Mesodermal cell (in vitro differentiated cells): Measurements from ENCODE around the gene YEATS2.
"Not testable (repeated sequence)": the region's sequence is repeated elsewhere in the genome, so short reads cannot be mapped to it uniquely, and the experiment has no call there.

Source experiments
- H3K27ac ChIP-seq: 2 replicates; pipeline ENCODE4 v1.7.0; 2013; ENCODE audit warnings: mild to moderate bottlenecking, low read depth, low read length, moderate library complexity; ENCODE audit not compliant: severe bottlenecking
- H3K36me3 ChIP-seq: 2 replicates; pipeline ENCODE4 v1.7.1; 2013; ENCODE audit warnings: mild to moderate bottlenecking, low read length, moderate library complexity; ENCODE audit not compliant: control insufficient read depth, insufficient read depth
- H3K4me1 ChIP-seq: one replicate; pipeline ENCODE4 v1.7.1; 2013; ENCODE audit warnings: mild to moderate bottlenecking, low read length; ENCODE audit not compliant: insufficient read depth, control insufficient read depth, poor library complexity, severe bottlenecking
- H3K4me3 ChIP-seq: 2 replicates; pipeline ENCODE4 v1.7.0; 2013; ENCODE audit warnings: low read length, control low read depth, mild to moderate bottlenecking; ENCODE audit not compliant: insufficient read depth, poor library complexity, severe bottlenecking; ENCODE audit errors: extremely low read depth
- H3K9me3 ChIP-seq: 2 replicates; pipeline ENCODE4 v1.7.1; 2013; ENCODE audit warnings: mild to moderate bottlenecking, low read length, moderate library complexity; ENCODE audit not compliant: control insufficient read depth
- WGBS, 2 experiments: methylation state at CpG; one replicate each; pipeline ENCODE4 v1.1.5; 2013; ENCODE audit warnings: missing lambda C conversion rate in 2 of 2; ENCODE audit not compliant: insufficient coverage in 2 of 2; 5-methylcytosine and 5-hydroxymethylcytosine counted together

Gene YEATS2

GRCh38 chr3:183711516-183711915 lies 13.9 kb downstream of the YEATS2 start:
- peaks cover 24% of the 10 kb centered on the region for H3K36me3 ChIP-seq
- 100% methylated on average over 2 of the region's 3 CpGs for WGBS, 2 experiments
- H3K4me3 ChIP-seq: no peak overlapping the region
- no peak overlapping the region for H3K27ac ChIP-seq
- no peaks in the 10 kb centered on the region for H3K9me3 ChIP-seq
- H3K4me1 ChIP-seq: no peaks in the 10 kb centered on the region

- Histone ChIP-seq H3K4me3 (no peak overlapping the region), H3K27ac (no peak overlapping the region), H3K9me3 (no peaks in the 10 kb centered on the region), H3K4me1 (no peaks in the 10 kb centered on the region), H3K36me3 (peaks cover 46% of the 10 kb centered on the region)
These were observed 17.0 kb downstream of the YEATS2 start for GRCh38 chr3:183714622-183715021.

- Histone ChIP-seq H3K4me1 (no peaks in the 10 kb centered on the region), H3K27ac (no peak overlapping the region), H3K4me3 (no peak overlapping the region), H3K36me3 (peaks cover 66% of the 10 kb centered on the region), H3K9me3 (no peaks in the 10 kb centered on the region)
- 100% methylated on average over 1 of the region's 3 CpGs; no CpG with 5 or more reads in 1 of the 2 experiments for WGBS, 2 experiments
These were observed 20.4 kb downstream of the YEATS2 start for GRCh38 chr3:183718012-183718411.

- H3K27ac ChIP-seq: no peak overlapping the region
- WGBS, 2 experiments: 100% methylated on average over 1 of the region's 6 CpGs; no CpG with 5 or more reads in 1 of the 2 experiments
These were observed 27.8 kb downstream of the YEATS2 start for GRCh38 chr3:183725387-183725786.

GRCh38 chr3:183728204-183728603 lies 30.6 kb downstream of the YEATS2 start:
- Histone ChIP-seq H3K4me3 (no peak overlapping the region), H3K4me1 (no peaks in the 10 kb centered on the region), H3K27ac (no peak overlapping the region), H3K9me3 (no peaks in the 10 kb centered on the region), H3K36me3 (peaks cover 91% of the 10 kb centered on the region)
- 67 to 100% methylated on average over 1 of the region's 1 CpG for WGBS, 2 experiments

More at GRCh38 chr3:183725387-183725786, 27.8 kb downstream of the YEATS2 start:
- Histone ChIP-seq H3K4me1 (no peaks in the 10 kb centered on the region), H3K4me3 (no peak overlapping the region), H3K36me3 (peaks cover 95% of the 10 kb centered on the region), H3K9me3 (no peaks in the 10 kb centered on the region)

- H3K4me3 ChIP-seq: no peak overlapping the region
- peak overlapping the region; percentile 10 for H3K27ac ChIP-seq
- no peaks in the 10 kb centered on the region for H3K9me3 ChIP-seq
- H3K36me3 ChIP-seq: peaks cover 85% of the 10 kb centered on the region
- whole genome bisulfite sequencing, 2 experiments: 100% methylated on average over 1 of the region's 2 CpGs; no CpG with 5 or more reads in 1 of the 2 experiments
- no peaks in the 10 kb centered on the region for H3K4me1 ChIP-seq
These were observed 32.8 kb downstream of the YEATS2 start for GRCh38 chr3:183730361-183730760.

GRCh38 chr3:183731611-183732010 lies 34.0 kb downstream of the YEATS2 start:
- H3K9me3 ChIP-seq: no peaks in the 10 kb centered on the region
- H3K4me3 ChIP-seq: no peak overlapping the region
- peaks cover 85% of the 10 kb centered on the region for H3K36me3 ChIP-seq
- 100% methylated on average over 2 of the region's 5 CpGs; no CpG with 5 or more reads in 1 of the 2 experiments for WGBS, 2 experiments
- H3K4me1 ChIP-seq: no peaks in the 10 kb centered on the region
- no peak overlapping the region for H3K27ac ChIP-seq

GRCh38 chr3:183733553-183733952 lies 36.0 kb downstream of the YEATS2 start:
- peaks cover 83% of the 10 kb centered on the region for H3K36me3 ChIP-seq
- WGBS, 2 experiments: 80 to 91% methylated on average over 3 to 4 of the region's 7 CpGs
- H3K27ac ChIP-seq: no peak overlapping the region
- no peak overlapping the region for H3K4me3 ChIP-seq
- H3K9me3 ChIP-seq: peaks cover 8% of the 10 kb centered on the region
- H3K4me1 ChIP-seq: no peaks in the 10 kb centered on the region

- no peak overlapping the region for H3K27ac ChIP-seq
- H3K4me3 ChIP-seq: no peak overlapping the region
- H3K36me3 ChIP-seq: peaks cover 70% of the 10 kb centered on the region
- peaks cover 8% of the 10 kb centered on the region for H3K9me3 ChIP-seq
- 67 to 100% methylated on average over 1 to 2 of the region's 5 CpGs for WGBS, 2 experiments
- no peaks in the 10 kb centered on the region for H3K4me1 ChIP-seq
These were observed 37.3 kb downstream of the YEATS2 start for GRCh38 chr3:183734750-183735494.

- Histone ChIP-seq H3K36me3 (peaks cover 70% of the 10 kb centered on the region), H3K27ac (no peak overlapping the region), H3K4me1 (no peaks in the 10 kb centered on the region), H3K9me3 (peaks cover 12% of the 10 kb centered on the region), H3K4me3 (no peak overlapping the region)
- 86 to 100% methylated on average over 1 of the region's 2 CpGs for WGBS, 2 experiments
These were observed 39.5 kb downstream of the YEATS2 start for GRCh38 chr3:183737116-183737515.

- H3K9me3 ChIP-seq: peaks cover 12% of the 10 kb centered on the region
- H3K4me1 ChIP-seq, H3K4me3 ChIP-seq, H3K27ac ChIP-seq: not testable (repeated sequence)
- peaks cover 68% of the 10 kb centered on the region for H3K36me3 ChIP-seq
- WGBS, 2 experiments: no CpG with 5 or more reads among the region's 1 CpG
These were observed 42.6 kb downstream of the YEATS2 start for GRCh38 chr3:183740154-183740553.
